HEK293 (cell line): ENCODE results near the gene GPD1.

ENCODE experiments used
- CTCF ChIA-PET: fragments of 350-600 bp; formaldehyde crosslinking; extraction: SDS; loops from one replicate; lab custom pipeline; 2021; ENCODE audit warnings: antibody characterized with exemption; lab: Yijun Ruan, JAX
- POLR2A ChIA-PET: fragments of 300-600 bp; formaldehyde crosslinking; extraction: SDS; loops from one replicate; lab custom pipeline; 2020; ENCODE audit warnings: antibody characterized with exemption, inconsistent platforms; lab: Yijun Ruan, JAX
- H3K27ac ChIP-seq: fragments of 200-500 bp; sonication (Bioruptor generic); 2 replicates; pipeline ENCODE4 v1.5.1; 2014; ENCODE audit warnings: low read depth, low read length, control low read depth, inconsistent platforms; ENCODE audit errors: extremely low read depth
- H3K36me3 ChIP-seq, 2 experiments: fragments of 200-500 bp in 1 of 2; sonication (Bioruptor generic) in 1 of 2; 1 replicate in 1 of 2; 2 replicates in 1 of 2; pipeline ENCODE4 v1.5.1; 2014 to 2017; ENCODE audit warnings: inconsistent platforms in 2 of 2, low read length in 2 of 2; ENCODE audit not compliant: control insufficient read depth in 2 of 2, insufficient read depth in 1 of 2
- H3K4me1 ChIP-seq: fragments of 200-500 bp; sonication (Bioruptor generic); 2 replicates; pipeline ENCODE4 v1.5.1; 2014; ENCODE audit warnings: mild to moderate bottlenecking, low read length, inconsistent platforms; ENCODE audit not compliant: control insufficient read depth, insufficient read depth
- H3K4me3 ChIP-seq: 2 replicates; pipeline ENCODE4 v1.5.1; 2011; ENCODE audit warnings: low read depth, mild to moderate bottlenecking, control low read depth, low read length, moderate library complexity
- H3K9me3 ChIP-seq: fragments of 200-500 bp; sonication (Bioruptor generic); 2 replicates; pipeline ENCODE4 v1.5.1; 2014; ENCODE audit warnings: low read depth, low read length, inconsistent platforms; ENCODE audit not compliant: control insufficient read depth, insufficient read depth
- KLF1 ChIP-seq: fragments of 450-650 bp; formaldehyde crosslinking; IDR thresholded peaks from 2 replicates; pipeline ENCODE4 v1.5.1; 2016; ENCODE audit warnings: missing biosample characterization, missing genetic modification characterization
- KLF8 ChIP-seq: fragments of 450-650 bp; formaldehyde crosslinking; IDR thresholded peaks from 2 replicates; pipeline ENCODE4 v1.5.1; 2016; ENCODE audit warnings: missing biosample characterization, missing genetic modification characterization
- KLF9 ChIP-seq: fragments of 450-650 bp; formaldehyde crosslinking; IDR thresholded peaks from 2 replicates; pipeline ENCODE4 v1.5.1; 2016; ENCODE audit warnings: missing biosample characterization, missing genetic modification characterization, low read depth
- MZF1 ChIP-seq: fragments of 450-650 bp; formaldehyde crosslinking; IDR thresholded peaks from 2 replicates; pipeline ENCODE4 v1.5.1; 2017; ENCODE audit warnings: missing biosample characterization, missing genetic modification characterization, borderline replicate concordance
- REPIN1 ChIP-seq: fragments of 450-650 bp; formaldehyde crosslinking; IDR thresholded peaks from 2 replicates; pipeline ENCODE4 v1.5.1; 2017; ENCODE audit warnings: missing biosample characterization, missing genetic modification characterization, low read depth
- SP2 ChIP-seq: fragments of 450-650 bp; formaldehyde crosslinking; IDR thresholded peaks from 2 replicates; pipeline ENCODE4 v1.5.1; 2016; ENCODE audit warnings: missing biosample characterization, missing genetic modification characterization
- SP7 ChIP-seq: fragments of 450-650 bp; formaldehyde crosslinking; IDR thresholded peaks from 2 replicates; pipeline ENCODE4 v1.5.1; 2016; ENCODE audit warnings: missing biosample characterization, missing genetic modification characterization
- ZNF155 ChIP-seq: fragments of 450-650 bp; formaldehyde crosslinking; IDR thresholded peaks from 2 replicates; pipeline ENCODE4 v1.5.1; 2016; ENCODE audit warnings: missing biosample characterization, missing genetic modification characterization
- ZNF157 ChIP-seq: fragments of 450-650 bp; formaldehyde crosslinking; IDR thresholded peaks from 2 replicates; pipeline ENCODE4 v1.5.1; 2016; ENCODE audit warnings: missing biosample characterization, missing genetic modification characterization
- ZNF175 ChIP-seq: fragments of 450-650 bp; formaldehyde crosslinking; IDR thresholded peaks from 2 replicates; pipeline ENCODE4 v1.5.1; 2016; ENCODE audit warnings: missing biosample characterization, missing genetic modification characterization
- ZNF394 ChIP-seq: fragments of 450-650 bp; formaldehyde crosslinking; IDR thresholded peaks from 2 replicates; pipeline ENCODE4 v1.5.1; 2016; ENCODE audit warnings: missing biosample characterization, missing genetic modification characterization, mild to moderate bottlenecking, moderate library complexity, borderline replicate concordance
- ZNF555 ChIP-seq: fragments of 450-650 bp; formaldehyde crosslinking; conservative IDR thresholded peaks from 2 replicates; pipeline ENCODE4 v1.5.1; 2017; ENCODE audit warnings: missing biosample characterization, mild to moderate bottlenecking, missing genetic modification characterization, inconsistent platforms
- ZNF660 ChIP-seq: fragments of 450-650 bp; IDR thresholded peaks from 2 replicates; pipeline ENCODE4 v1.5.1; 2018; ENCODE audit warnings: missing biosample characterization, mild to moderate bottlenecking, missing genetic modification characterization
- ZNF664 ChIP-seq: fragments of 450-650 bp; formaldehyde crosslinking; IDR thresholded peaks from 2 replicates; pipeline ENCODE4 v1.5.1; 2016; ENCODE audit warnings: missing biosample characterization, missing genetic modification characterization
- ZNF76 ChIP-seq: fragments of 450-650 bp; formaldehyde crosslinking; IDR thresholded peaks from 2 replicates; pipeline ENCODE4; 2016; ENCODE audit warnings: low read depth, missing biosample characterization, missing genetic modification characterization, borderline replicate concordance
- TF ChIP-seq, protein P1 (sequence below): fragments of 450-650 bp; formaldehyde crosslinking; IDR thresholded peaks from 2 replicates; pipeline ENCODE4 v1.5.1; 2016; ENCODE audit warnings: missing biosample characterization, missing genetic modification characterization
- TF ChIP-seq, protein P2 (sequence below): fragments of 450-650 bp; formaldehyde crosslinking; optimal IDR thresholded peaks from 2 replicates; pipeline ENCODE3; 2016; ENCODE audit warnings: missing biosample characterization, mild to moderate bottlenecking, missing genetic modification characterization
- TF ChIP-seq, protein P3 (sequence below): fragments of 450-650 bp; formaldehyde crosslinking; IDR thresholded peaks from 2 replicates; pipeline ENCODE4 v1.5.1; 2017; ENCODE audit warnings: missing biosample characterization, missing genetic modification characterization

The GPD1 gene

DNA sequence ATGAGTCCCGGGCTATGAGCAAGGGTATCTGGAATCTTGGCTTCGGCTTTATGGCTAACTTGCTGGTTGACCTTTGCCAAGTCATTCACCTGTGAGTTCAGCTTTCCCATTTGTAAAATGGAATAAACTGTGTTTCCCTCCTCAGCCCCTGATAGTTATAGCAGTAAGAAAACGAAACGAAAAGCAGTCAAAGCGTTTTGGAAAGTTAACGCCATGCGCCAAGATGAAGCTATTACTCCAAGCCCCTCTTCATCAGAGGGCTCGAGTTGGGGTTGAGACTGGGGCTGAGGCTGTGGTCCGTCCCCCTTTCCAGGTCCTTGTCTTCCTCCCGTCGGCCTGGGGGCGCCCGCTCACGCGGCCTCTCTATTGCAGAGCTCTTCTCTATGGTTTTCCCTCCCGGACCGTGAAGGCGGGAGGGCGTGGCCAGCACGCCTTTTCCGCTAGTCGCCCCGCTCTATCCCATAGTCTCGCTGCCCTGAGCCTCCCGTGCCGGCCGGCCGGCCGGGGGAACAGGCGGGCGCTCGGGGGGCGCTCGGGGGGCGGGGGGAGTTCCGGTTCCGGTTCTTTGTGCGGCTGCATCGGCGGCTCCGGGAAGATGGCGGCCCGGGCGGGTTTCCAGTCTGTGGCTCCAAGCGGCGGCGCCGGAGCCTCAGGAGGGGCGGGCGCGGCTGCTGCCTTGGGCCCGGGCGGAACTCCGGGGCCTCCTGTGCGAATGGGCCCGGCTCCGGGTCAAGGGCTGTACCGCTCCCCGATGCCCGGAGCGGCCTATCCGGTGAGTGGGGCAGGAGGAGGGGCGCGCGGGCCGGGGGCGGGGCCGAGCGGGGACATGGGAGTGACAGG lies 18.8 kb upstream of the GPD1 start, which contains the start of gene SMARCD1 (continued):
- TF ChIP-seq ZNF76 (tag by site-specific recombination) (peak; percentile 53; the same call in 1 of the 2 replicates), ZNF157 (tag by site-specific recombination) (no peak), KLF1 (tag by site-specific recombination) (peak; percentile 23; the same call in 1 of the 2 replicates), ZNF555 (tag by site-specific recombination) (no peak), KLF9 (tag by site-specific recombination) (peak; percentile 84; the same call in 1 of the 2 replicates), ZNF394 (peak; percentile 28; the same call in 1 of the 2 replicates), ZNF155 (tag by site-specific recombination) (no peak), MZF1 (no peak), SP2 (tag by site-specific recombination) (peak; percentile 75), ZNF664 (tag by site-specific recombination) (no peak), ZNF660 (tag by site-specific recombination) (peak; percentile 89; the same call in 1 of the 2 replicates), KLF8 (tag by site-specific recombination) (peak; percentile 90), SP7 (tag by site-specific recombination) (peak; percentile 41; the same call in 1 of the 2 replicates), ZNF175 (no peak)
- TF ChIP-seq, protein P1, sequence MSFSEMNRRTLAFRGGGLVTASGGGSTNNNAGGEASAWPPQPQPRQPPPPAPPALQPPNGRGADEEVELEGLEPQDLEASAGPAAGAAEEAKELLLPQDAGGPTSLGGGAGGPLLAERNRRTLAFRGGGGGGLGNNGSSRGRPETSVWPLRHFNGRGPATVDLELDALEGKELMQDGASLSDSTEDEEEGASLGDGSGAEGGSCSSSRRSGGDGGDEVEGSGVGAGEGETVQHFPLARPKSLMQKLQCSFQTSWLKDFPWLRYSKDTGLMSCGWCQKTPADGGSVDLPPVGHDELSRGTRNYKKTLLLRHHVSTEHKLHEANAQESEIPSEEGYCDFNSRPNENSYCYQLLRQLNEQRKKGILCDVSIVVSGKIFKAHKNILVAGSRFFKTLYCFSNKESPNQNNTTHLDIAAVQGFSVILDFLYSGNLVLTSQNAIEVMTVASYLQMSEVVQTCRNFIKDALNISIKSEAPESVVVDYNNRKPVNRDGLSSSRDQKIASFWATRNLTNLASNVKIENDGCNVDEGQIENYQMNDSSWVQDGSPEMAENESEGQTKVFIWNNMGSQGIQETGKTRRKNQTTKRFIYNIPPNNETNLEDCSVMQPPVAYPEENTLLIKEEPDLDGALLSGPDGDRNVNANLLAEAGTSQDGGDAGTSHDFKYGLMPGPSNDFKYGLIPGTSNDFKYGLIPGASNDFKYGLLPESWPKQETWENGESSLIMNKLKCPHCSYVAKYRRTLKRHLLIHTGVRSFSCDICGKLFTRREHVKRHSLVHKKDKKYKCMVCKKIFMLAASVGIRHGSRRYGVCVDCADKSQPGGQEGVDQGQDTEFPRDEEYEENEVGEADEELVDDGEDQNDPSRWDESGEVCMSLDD (tag by site-specific recombination), result peak; percentile 82
- TF ChIP-seq, protein P2, sequence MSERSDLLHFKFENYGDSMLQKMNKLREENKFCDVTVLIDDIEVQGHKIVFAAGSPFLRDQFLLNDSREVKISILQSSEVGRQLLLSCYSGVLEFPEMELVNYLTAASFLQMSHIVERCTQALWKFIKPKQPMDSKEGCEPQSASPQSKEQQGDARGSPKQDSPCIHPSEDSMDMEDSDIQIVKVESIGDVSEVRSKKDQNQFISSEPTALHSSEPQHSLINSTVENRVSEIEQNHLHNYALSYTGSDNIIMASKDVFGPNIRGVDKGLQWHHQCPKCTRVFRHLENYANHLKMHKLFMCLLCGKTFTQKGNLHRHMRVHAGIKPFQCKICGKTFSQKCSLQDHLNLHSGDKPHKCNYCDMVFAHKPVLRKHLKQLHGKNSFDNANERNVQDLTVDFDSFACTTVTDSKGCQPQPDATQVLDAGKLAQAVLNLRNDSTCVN (tag by site-specific recombination), result peak; percentile 30

DNA sequence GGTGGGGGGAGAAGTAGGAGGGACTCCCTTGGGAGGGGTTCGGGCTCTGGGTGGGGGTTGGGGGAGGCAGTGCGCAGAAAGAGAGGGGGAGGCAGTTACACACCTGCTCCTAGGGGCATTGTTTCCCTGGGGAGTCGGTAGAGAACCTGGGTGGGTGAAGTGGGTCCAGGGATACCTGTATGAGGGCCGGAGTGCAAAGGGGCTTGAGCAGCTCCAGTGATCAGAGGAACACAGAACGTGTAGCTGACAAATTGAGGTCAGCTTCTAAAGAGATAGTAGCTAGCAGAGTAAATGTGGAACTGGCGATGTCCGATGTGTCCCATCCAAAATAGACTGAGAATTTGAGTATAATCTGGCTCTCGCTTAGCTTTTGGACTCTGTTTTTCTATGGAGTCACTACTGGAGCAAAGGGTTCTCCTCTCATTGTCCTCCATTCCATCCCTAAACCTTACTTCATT lies 18.2 kb upstream of the GPD1 start:
- TF ChIP-seq, protein P3, sequence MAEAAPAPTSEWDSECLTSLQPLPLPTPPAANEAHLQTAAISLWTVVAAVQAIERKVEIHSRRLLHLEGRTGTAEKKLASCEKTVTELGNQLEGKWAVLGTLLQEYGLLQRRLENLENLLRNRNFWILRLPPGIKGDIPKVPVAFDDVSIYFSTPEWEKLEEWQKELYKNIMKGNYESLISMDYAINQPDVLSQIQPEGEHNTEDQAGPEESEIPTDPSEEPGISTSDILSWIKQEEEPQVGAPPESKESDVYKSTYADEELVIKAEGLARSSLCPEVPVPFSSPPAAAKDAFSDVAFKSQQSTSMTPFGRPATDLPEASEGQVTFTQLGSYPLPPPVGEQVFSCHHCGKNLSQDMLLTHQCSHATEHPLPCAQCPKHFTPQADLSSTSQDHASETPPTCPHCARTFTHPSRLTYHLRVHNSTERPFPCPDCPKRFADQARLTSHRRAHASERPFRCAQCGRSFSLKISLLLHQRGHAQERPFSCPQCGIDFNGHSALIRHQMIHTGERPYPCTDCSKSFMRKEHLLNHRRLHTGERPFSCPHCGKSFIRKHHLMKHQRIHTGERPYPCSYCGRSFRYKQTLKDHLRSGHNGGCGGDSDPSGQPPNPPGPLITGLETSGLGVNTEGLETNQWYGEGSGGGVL (tag by site-specific recombination), result peak; percentile 94
- no peak for TF ChIP-seq REPIN1
- Histone ChIP-seq H3K27ac (peak overlapping the region; percentile 60), H3K4me1 (no peaks in the 10 kb centered on the region), H3K9me3 (no peaks in the 10 kb centered on the region), H3K4me3 (peak overlapping the region; percentile 75), H3K36me3 (peaks cover 30 to 46% of the 10 kb centered on the region in 2 experiments)
- ChIA-PET POLR2A (interaction anchor here (0.6 to 2.9 kb wide), 12 partner anchors 9 to 1066 kb away, joined by 3 to 68 read pairs (median 5); partner anchors contain the start of genes CERS5, COX14 and NCKAP5L), CTCF (interaction anchor here (0.6 to 3.8 kb wide), 16 partner anchors 9 to 650 kb away, joined by 3 to 34 read pairs (median 6); partner anchors contain the start of genes CERS5 and COX14)
